ENCODE measurements around the gene PACSIN2. TPM values are rescaled to one million over a fixed set of nuclear protein-coding genes. Genes with fewer than 3 reads are reported as not detected.

The PACSIN2 gene
- total RNA-seq, 5 donors from 2014 or later (not counting 1 experiment from before 2014, with no cell fraction given), result 25.9 to 49.0 (median 40.4) TPM

DNA sequence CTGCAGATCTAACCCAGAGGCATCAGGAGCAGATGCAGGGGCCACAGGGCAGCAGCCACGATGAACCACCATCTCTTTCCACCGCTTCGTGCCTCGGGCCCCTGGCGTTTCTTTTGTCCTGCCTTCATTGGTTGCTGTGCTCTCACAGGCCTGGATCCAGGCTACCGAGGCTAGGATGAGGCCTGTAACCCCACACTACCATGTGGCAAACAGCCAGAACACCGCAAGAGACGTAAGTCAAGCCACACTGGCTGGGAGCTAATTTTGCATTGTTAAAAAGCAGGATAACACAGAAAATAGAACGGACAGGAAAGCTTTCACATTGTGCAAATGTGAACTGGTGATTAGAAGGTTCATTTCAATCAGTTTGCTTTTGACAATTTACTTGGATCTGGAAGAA is 142.1 kb downstream of the PACSIN2 start:
- H3K27me3 ChIP-seq (replicated peaks in 1 of 2; ENCODE audit: control insufficient read depth in 2 of 2, extremely low read depth in 1 of 2, insufficient read depth in 2 of 2, low read length in 1 of 2), result no peaks in the 10 kb centered on the region
- DNase-seq (no peak), ATAC-seq (replicated peaks in 1 of 4) (no peak)
- no peak overlapping the region for H3K4me3 ChIP-seq (ENCODE audit: control insufficient read depth in 1 of 2, extremely low read depth in 1 of 2, low read length in 1 of 2)
- no peaks in the 10 kb centered on the region for H3K9me3 ChIP-seq
- H3K27me3 Mint-ChIP-seq, result no peaks in the 10 kb centered on the region
- no peak overlapping the region for H3K4me3 Mint-ChIP-seq
- no peaks in the 10 kb centered on the region for H3K4me1 ChIP-seq (ENCODE audit: control insufficient read depth in 1 of 2, extremely low read depth in 1 of 2, insufficient read depth in 2 of 2, low read length in 2 of 2)
- H3K27ac ChIP-seq (ENCODE audit: low read length), result no peak overlapping the region
- H3K9me3 Mint-ChIP-seq, result no peaks in the 10 kb centered on the region
- ChIA-PET POLR2A (no interaction called here), CTCF (no interaction called here)
- H3K27ac Mint-ChIP-seq, result no peak overlapping the region
- peaks cover 49% of the 10 kb centered on the region for H3K36me3 Mint-ChIP-seq
- H3K4me1 Mint-ChIP-seq, result peaks cover 0 to under 1% (median 0%) of the 10 kb centered on the region in 3 donors
- H3K36me3 ChIP-seq (ENCODE audit: control insufficient read depth in 2 of 2, extremely low read depth in 1 of 2, insufficient read depth in 1 of 2, low read length in 1 of 2), result peaks cover 23 to 75% of the 10 kb centered on the region in 2 donors
- WGBS (ENCODE audit: insufficient coverage), result 98% methylated on average over 5 of the region's 9 CpGs

DNA sequence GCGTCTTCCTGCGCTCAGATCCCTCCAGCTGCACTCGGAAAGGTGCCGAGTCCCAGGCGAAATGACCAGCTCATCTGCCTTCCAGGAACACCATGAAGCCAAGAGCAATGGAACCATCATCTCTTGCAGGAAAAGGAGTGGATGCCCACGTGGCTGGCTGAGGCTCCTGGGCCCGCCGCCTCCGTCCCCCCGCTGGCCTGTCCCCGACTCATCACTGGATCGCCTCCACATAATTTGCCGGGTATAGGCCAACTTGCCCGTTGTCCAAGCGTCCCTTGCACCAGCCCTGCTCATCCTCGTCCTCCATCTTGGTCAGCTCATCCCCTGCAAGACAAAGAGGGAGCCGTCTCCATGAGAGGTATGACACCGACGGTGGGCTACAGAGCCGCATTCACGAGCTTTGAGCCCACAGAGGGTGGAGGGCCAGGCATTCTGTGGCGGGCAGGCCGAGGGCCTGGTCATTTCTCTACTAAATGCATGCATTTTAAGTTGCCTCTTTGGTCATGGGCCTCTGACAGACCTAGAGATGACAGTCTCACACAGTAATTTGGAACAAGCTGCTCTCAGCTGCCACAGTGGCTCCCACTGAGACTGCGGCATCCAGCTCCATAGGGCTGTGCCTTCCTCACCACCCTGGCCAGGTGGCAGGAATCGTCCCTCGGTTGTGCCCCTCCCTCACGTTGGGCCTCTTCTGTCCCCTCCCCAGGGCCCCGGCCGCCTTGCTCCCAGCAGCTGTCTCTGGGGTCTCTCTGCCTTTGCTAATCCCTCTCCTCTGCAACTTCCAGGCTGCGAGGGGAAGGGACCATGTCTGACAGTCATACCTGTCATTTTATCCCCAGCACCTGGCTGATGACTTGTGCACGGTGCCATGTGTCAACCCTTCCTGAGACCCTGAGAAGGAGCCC is 143.6 kb downstream of the PACSIN2 start:
- Mint-ChIP-seq H3K4me1 (peaks cover 0 to 2% (median 1%) of the 10 kb centered on the region in 3 donors), H3K27ac (no peak overlapping the region), H3K9me3 (no peaks in the 10 kb centered on the region), H3K36me3 (peaks cover 39% of the 10 kb centered on the region), H3K4me3 (no peak overlapping the region), H3K27me3 (no peaks in the 10 kb centered on the region)
- no peaks in the 10 kb centered on the region for H3K4me1 ChIP-seq (ENCODE audit: control insufficient read depth in 1 of 2, extremely low read depth in 1 of 2, insufficient read depth in 2 of 2, low read length in 2 of 2)
- no peaks in the 10 kb centered on the region for H3K27me3 ChIP-seq (replicated peaks in 1 of 2; ENCODE audit: control insufficient read depth in 2 of 2, extremely low read depth in 1 of 2, insufficient read depth in 2 of 2, low read length in 1 of 2)
- H3K27ac ChIP-seq (ENCODE audit: low read length), result no peak overlapping the region
- DNase-seq (no peak), ATAC-seq (replicated peaks in 1 of 4) (no peak)
- H3K9me3 ChIP-seq, result no peaks in the 10 kb centered on the region
- 96% methylated on average over 28 of the region's 31 CpGs for WGBS (ENCODE audit: insufficient coverage)
- CTCF ChIA-PET, result interaction anchor here in 1 of 2 donors (0.6 kb wide), 1 partner anchor 48 kb away, joined by 3 read pairs; no protein-coding TSS in a partner anchor
- H3K4me3 ChIP-seq (ENCODE audit: control insufficient read depth in 1 of 2, extremely low read depth in 1 of 2, low read length in 1 of 2), result no peak overlapping the region
- H3K36me3 ChIP-seq (ENCODE audit: control insufficient read depth in 2 of 2, extremely low read depth in 1 of 2, insufficient read depth in 1 of 2, low read length in 1 of 2), result peaks cover 18 to 61% of the 10 kb centered on the region in 2 donors
- POLR2A ChIA-PET, result no interaction called here

DNA sequence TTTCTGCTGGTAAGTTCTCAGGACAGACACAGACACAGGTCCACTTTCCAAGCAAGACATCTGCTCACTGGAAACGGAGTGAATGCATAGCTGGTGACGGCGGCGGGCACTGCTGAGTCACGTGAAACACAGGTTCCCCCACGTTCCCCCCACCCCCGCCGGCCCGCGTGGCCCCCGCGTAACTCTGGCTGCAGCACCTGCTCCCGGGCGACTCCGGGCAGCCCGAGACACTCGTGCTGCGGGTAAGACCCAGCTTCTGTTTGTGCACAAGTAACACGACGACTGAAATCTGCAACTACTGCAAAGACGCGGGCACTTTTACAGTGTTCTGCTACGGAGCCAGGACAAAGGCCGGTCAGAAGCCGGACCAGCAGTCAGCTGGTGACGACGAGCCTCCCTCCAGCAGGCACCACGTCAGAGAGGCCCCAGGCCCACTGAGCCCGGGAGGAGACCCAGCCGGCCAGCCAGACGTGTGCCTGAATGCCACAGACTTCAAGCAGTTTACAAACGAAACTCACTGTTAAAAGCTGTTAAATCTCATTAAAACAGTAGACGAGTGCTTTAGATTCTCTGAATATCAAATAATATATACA is 145.0 kb downstream of the PACSIN2 start:
- CTCF ChIA-PET, result interaction anchor here in 1 of 2 donors (0.6 kb wide), 1 partner anchor 10 kb away, joined by 5 read pairs; no protein-coding TSS in a partner anchor
- Histone ChIP-seq H3K4me1 (ENCODE audit: control insufficient read depth in 1 of 2, extremely low read depth in 1 of 2, insufficient read depth in 2 of 2, low read length in 2 of 2) (no peaks in the 10 kb centered on the region), H3K36me3 (ENCODE audit: control insufficient read depth in 2 of 2, extremely low read depth in 1 of 2, insufficient read depth in 1 of 2, low read length in 1 of 2) (peaks cover 18 to 47% of the 10 kb centered on the region in 2 donors), H3K9me3 (no peaks in the 10 kb centered on the region), H3K27ac (ENCODE audit: low read length) (no peak overlapping the region), H3K4me3 (ENCODE audit: control insufficient read depth in 1 of 2, extremely low read depth in 1 of 2, low read length in 1 of 2) (no peak overlapping the region), H3K27me3 (replicated peaks in 1 of 2; ENCODE audit: control insufficient read depth in 2 of 2, extremely low read depth in 1 of 2, insufficient read depth in 2 of 2, low read length in 1 of 2) (no peaks in the 10 kb centered on the region)
- H3K27ac Mint-ChIP-seq, result no peak overlapping the region
- H3K36me3 Mint-ChIP-seq, result peaks cover 27% of the 10 kb centered on the region
- no peaks in the 10 kb centered on the region for H3K27me3 Mint-ChIP-seq
- DNase-seq, result no peak
- no peaks in the 10 kb centered on the region for H3K9me3 Mint-ChIP-seq
- no peak for ATAC-seq (replicated peaks in 1 of 4)
- 94% methylated on average over 29 of the region's 33 CpGs for WGBS (ENCODE audit: insufficient coverage)
- POLR2A ChIA-PET, result no interaction called here
- peaks cover 0 to 2% (median 1%) of the 10 kb centered on the region in 3 donors for H3K4me1 Mint-ChIP-seq
- H3K4me3 Mint-ChIP-seq, result no peak overlapping the region

DNA sequence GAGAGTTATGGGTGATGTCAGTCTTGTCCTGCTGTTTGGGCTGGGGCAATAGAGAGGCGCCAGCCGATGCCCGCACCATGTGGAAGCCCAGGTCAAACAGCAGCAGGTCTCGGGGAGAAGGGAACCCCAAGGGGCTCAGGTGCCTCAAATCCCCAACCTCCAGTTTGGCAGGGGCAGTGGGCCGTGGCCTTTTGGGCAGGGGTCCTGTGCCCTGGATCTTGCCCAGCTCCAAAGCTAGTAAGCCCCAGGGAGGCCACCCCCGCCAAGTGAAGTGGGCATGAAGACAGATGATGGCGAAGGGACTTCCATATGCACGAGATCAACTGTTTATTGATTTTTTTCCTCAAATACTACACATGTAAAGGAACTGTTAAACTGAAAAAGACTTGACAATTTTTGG is 145.5 kb downstream of the PACSIN2 start:
- 100% methylated on average over 6 of the region's 8 CpGs for WGBS (ENCODE audit: insufficient coverage)
- Mint-ChIP-seq H3K27me3 (no peaks in the 10 kb centered on the region), H3K9me3 (no peaks in the 10 kb centered on the region), H3K27ac (no peak overlapping the region), H3K4me1 (peaks cover 0 to 3% (median 1%) of the 10 kb centered on the region in 3 donors), H3K4me3 (no peak overlapping the region), H3K36me3 (peaks cover 27% of the 10 kb centered on the region)
- ATAC-seq (replicated peaks in 1 of 4) (no peak), DNase-seq (no peak)
- no peaks in the 10 kb centered on the region for H3K27me3 ChIP-seq (replicated peaks in 1 of 2; ENCODE audit: control insufficient read depth in 2 of 2, extremely low read depth in 1 of 2, insufficient read depth in 2 of 2, low read length in 1 of 2)
- ChIA-PET POLR2A (no interaction called here), CTCF (interaction anchor here in 1 of 2 donors (0.6 kb wide), 1 partner anchor 9 kb away, joined by 5 read pairs; no protein-coding TSS in a partner anchor)
- H3K4me1 ChIP-seq (ENCODE audit: control insufficient read depth in 1 of 2, extremely low read depth in 1 of 2, insufficient read depth in 2 of 2, low read length in 2 of 2), result no peaks in the 10 kb centered on the region
- no peak overlapping the region for H3K27ac ChIP-seq (ENCODE audit: low read length)
- peaks cover 17 to 45% of the 10 kb centered on the region in 2 donors for H3K36me3 ChIP-seq (ENCODE audit: control insufficient read depth in 2 of 2, extremely low read depth in 1 of 2, insufficient read depth in 1 of 2, low read length in 1 of 2)
- H3K9me3 ChIP-seq, result no peaks in the 10 kb centered on the region
- no peak overlapping the region for H3K4me3 ChIP-seq (ENCODE audit: control insufficient read depth in 1 of 2, extremely low read depth in 1 of 2, low read length in 1 of 2)

DNA sequence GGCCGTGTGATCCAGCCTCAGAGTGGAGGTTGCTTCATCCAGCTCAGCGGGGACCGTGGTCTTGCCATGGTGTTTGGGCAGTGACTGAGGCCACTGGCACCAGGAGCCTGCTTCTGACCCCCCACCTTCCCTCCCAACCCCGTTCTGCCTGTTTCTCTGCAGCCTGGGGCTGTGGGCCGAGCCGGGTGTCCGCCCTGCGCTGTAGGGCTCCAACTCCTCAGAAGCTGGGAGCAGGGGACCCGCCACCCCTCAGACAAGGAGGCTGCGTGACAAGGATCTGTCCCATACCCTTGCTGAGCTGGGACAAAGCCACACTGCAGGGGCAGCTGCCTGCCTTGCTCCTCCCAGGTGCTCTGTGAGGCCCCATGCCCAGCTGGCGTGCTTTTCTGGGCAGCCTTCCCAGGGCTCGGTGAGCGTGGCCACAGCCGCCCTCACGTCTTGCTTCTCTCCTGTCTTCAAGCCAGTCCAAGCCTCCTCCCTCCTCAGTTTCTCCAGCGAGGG is 146.1 kb downstream of the PACSIN2 start:
- Mint-ChIP-seq H3K27ac (no peak overlapping the region), H3K36me3 (peaks cover 27% of the 10 kb centered on the region), H3K27me3 (no peaks in the 10 kb centered on the region), H3K9me3 (no peaks in the 10 kb centered on the region), H3K4me1 (peaks cover 0 to 5% (median 3%) of the 10 kb centered on the region in 3 donors), H3K4me3 (no peak overlapping the region)
- DNase-seq, result no peak
- Histone ChIP-seq H3K27me3 (replicated peaks in 1 of 2; ENCODE audit: control insufficient read depth in 2 of 2, extremely low read depth in 1 of 2, insufficient read depth in 2 of 2, low read length in 1 of 2) (no peaks in the 10 kb centered on the region), H3K36me3 (ENCODE audit: control insufficient read depth in 2 of 2, extremely low read depth in 1 of 2, insufficient read depth in 1 of 2, low read length in 1 of 2) (peaks cover 15 to 38% of the 10 kb centered on the region in 2 donors), H3K27ac (ENCODE audit: low read length) (no peak overlapping the region), H3K4me1 (ENCODE audit: control insufficient read depth in 1 of 2, extremely low read depth in 1 of 2, insufficient read depth in 2 of 2, low read length in 2 of 2) (no peaks in the 10 kb centered on the region), H3K4me3 (ENCODE audit: control insufficient read depth in 1 of 2, extremely low read depth in 1 of 2, low read length in 1 of 2) (no peak overlapping the region), H3K9me3 (no peaks in the 10 kb centered on the region)
- POLR2A ChIA-PET, result no interaction called here
- CTCF ChIA-PET, result interaction anchor here in 1 of 2 donors (1.6 kb wide), 1 partner anchor 26 kb away, joined by 10 read pairs; no protein-coding TSS in a partner anchor
- no peak for ATAC-seq (replicated peaks in 1 of 4)
- 97% methylated on average over 8 of the region's 16 CpGs for WGBS (ENCODE audit: insufficient coverage)

DNA sequence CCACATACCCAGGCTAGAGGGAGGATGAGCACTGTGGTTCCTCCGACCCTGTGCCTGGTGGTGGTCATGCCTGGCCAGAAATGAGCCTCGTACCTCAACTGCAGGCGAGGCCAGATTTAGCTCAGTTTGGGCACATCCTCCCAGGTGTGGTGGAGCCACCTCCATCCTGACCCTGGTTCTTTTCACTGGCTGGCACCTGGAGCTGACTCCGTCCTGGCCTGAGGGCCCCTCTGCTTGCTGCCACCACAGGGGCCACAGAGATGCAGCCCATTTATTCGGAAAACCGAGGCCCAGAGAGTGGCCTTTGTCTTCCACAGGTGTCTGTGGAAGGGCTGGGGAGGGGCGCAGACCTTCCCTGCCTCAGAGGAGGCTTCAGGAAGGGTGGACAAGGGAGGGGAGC is 148.8 kb downstream of the PACSIN2 start:
- H3K27ac ChIP-seq (ENCODE audit: low read length), result no peak overlapping the region
- no peak overlapping the region for H3K4me3 Mint-ChIP-seq
- peaks cover 7 to 16% (median 10%) of the 10 kb centered on the region in 3 donors for H3K4me1 Mint-ChIP-seq
- H3K9me3 Mint-ChIP-seq, result peaks cover 0 to 3% (median 1%) of the 10 kb centered on the region in 3 donors
- ChIA-PET CTCF (no interaction called here), POLR2A (interaction anchor here in 1 of 2 donors (0.7 kb wide), 1 partner anchor 44 kb away, joined by 3 read pairs; no protein-coding TSS in a partner anchor)
- H3K27me3 ChIP-seq (replicated peaks in 1 of 2; ENCODE audit: control insufficient read depth in 2 of 2, extremely low read depth in 1 of 2, insufficient read depth in 2 of 2, low read length in 1 of 2), result no peaks in the 10 kb centered on the region
- no peak overlapping the region for H3K27ac Mint-ChIP-seq
- WGBS (ENCODE audit: insufficient coverage), result 96% methylated on average over 7 of the region's 7 CpGs
- H3K36me3 Mint-ChIP-seq, result peaks cover 15% of the 10 kb centered on the region
- H3K4me3 ChIP-seq (ENCODE audit: control insufficient read depth in 1 of 2, extremely low read depth in 1 of 2, low read length in 1 of 2), result no peak overlapping the region
- peaks cover under 1 to 16% of the 10 kb centered on the region in 2 donors for H3K36me3 ChIP-seq (ENCODE audit: control insufficient read depth in 2 of 2, extremely low read depth in 1 of 2, insufficient read depth in 1 of 2, low read length in 1 of 2)
- H3K27me3 Mint-ChIP-seq, result no peaks in the 10 kb centered on the region
- H3K9me3 ChIP-seq, result no peaks in the 10 kb centered on the region
- no peaks in the 10 kb centered on the region for H3K4me1 ChIP-seq (ENCODE audit: control insufficient read depth in 1 of 2, extremely low read depth in 1 of 2, insufficient read depth in 2 of 2, low read length in 2 of 2)
- no peak for ATAC-seq (replicated peaks in 1 of 4)
- no peak for DNase-seq

Data from T-cell (primary cell).